ENCODE results near the gene SEC22C. TPM values are rescaled to one million over a fixed set of nuclear protein-coding genes. Genes with fewer than 3 reads are reported as not detected.

Gene SEC22C
- total and polyA plus RNA-seq, 2 of the 13 experiments (the other 11 are each of a cell fraction or from before 2014, with no cell fraction given) = 20.0 to 40.0 TPM

GRCh38 chr3:42502429-42503250 lies 79.1 kb downstream of the SEC22C start, which contains the start of gene VIPR1 (continued):
- TF ChIP-seq POGK (CRISPR knock-in tag; conservative IDR thresholded peaks at IDR 0.05) = 0 out of 2 replicates have a peak, but pooled peaks have one; percentile 14
- no peak for TF ChIP-seq MAFK (conservative IDR thresholded peaks at IDR 0.05 in 1 of 2, IDR thresholded peaks at IDR 0.05 in 1 of 2; ENCODE audit: low read length in 2 of 2)
- peak; percentile 89 for TF ChIP-seq SP2 (CRISPR knock-in tag; IDR thresholded peaks at IDR 0.05)
- TF ChIP-seq TFDP1 (CRISPR knock-in tag; IDR thresholded peaks at IDR 0.05; ENCODE audit: borderline replicate concordance) = peak; percentile 19; the same call in 1 of the 2 replicates
- no peak for TF ChIP-seq GATA4 (IDR thresholded peaks at IDR 0.05; ENCODE audit: borderline replicate concordance, low read depth)
- TF ChIP-seq ZNF776 (CRISPR knock-in tag; IDR thresholded peaks at IDR 0.05) = no peak
- no peak for TF ChIP-seq ZNF20 (CRISPR knock-in tag; IDR thresholded peaks at IDR 0.05)
- no peak for TF ChIP-seq SCMH1 (CRISPR knock-in tag; IDR thresholded peaks at IDR 0.05; ENCODE audit: borderline replicate concordance)
- TF ChIP-seq BCLAF1 (IDR thresholded peaks at IDR 0.05) = no peak
- TF ChIP-seq CBX1 (IDR thresholded peaks at IDR 0.05; ENCODE audit: low read depth) = no peak
- no peak for TF ChIP-seq ZNF605 (CRISPR knock-in tag; IDR thresholded peaks at IDR 0.05)
- peak; percentile 20; the same call in 1 of the 2 replicates for TF ChIP-seq ZNF687 (CRISPR knock-in tag; IDR thresholded peaks at IDR 0.05)
- TF ChIP-seq MBD4 (IDR thresholded peaks at IDR 0.05; ENCODE audit: borderline replicate concordance, low read length) = no peak
- no peak for TF ChIP-seq KAT8 (CRISPR knock-in tag; IDR thresholded peaks at IDR 0.05)

Measured in HepG2 (cell line).